HL-60 (cell line): Measurements from ENCODE around the gene FAM53B.

Experiments
- DNase-seq, 2 experiments: peaks; one replicate each; pipeline ENCODE4 v3.0.0-alpha.2; 2010 to 2020; ENCODE audit warnings: low read depth in 1 of 2, low spot score in 1 of 2
- H3K27ac ChIP-seq: fragments of 250-450 bp; sonication (Bioruptor Pico); replicated peaks from 2 replicates; pipeline ENCODE4 v1.5.1; 2020; ENCODE audit warnings: mild to moderate bottlenecking, moderate library complexity
- H3K27me3 ChIP-seq: fragments of 250-450 bp; sonication (Bioruptor Pico); 2 replicates; pipeline ENCODE4 v1.5.1; 2021; ENCODE audit warnings: mild to moderate bottlenecking, moderate library complexity; ENCODE audit not compliant: insufficient read depth, poor library complexity, severe bottlenecking
- H3K4me3 ChIP-seq: replicated peaks from 2 replicates; pipeline ENCODE4 v1.5.1; 2011; ENCODE audit warnings: mild to moderate bottlenecking, control low read depth, low read length; ENCODE audit not compliant: insufficient read depth
- GABPA ChIP-seq: IDR thresholded peaks from 2 replicates; pipeline ENCODE4 v1.6.1; 2012; ENCODE audit warnings: low read depth
- POLR2AphosphoS5 ChIP-seq: IDR thresholded peaks from 2 replicates; pipeline ENCODE4 v1.6.1; 2012; ENCODE audit warnings: low read depth
- SPI1 ChIP-seq: IDR thresholded peaks from 2 replicates; pipeline ENCODE4 v1.6.1; 2012; ENCODE audit warnings: low read depth, mild to moderate bottlenecking, borderline replicate concordance
- TF ChIP-seq, protein P1 (sequence below): IDR thresholded peaks from one replicate; pipeline ENCODE4 v1.5.1; 2011; ENCODE audit warnings: low read length, control low read depth, inconsistent platforms; ENCODE audit not compliant: insufficient read depth
- TF ChIP-seq, protein P2 (sequence below): IDR thresholded peaks from 2 replicates; pipeline ENCODE4 v1.6.1; 2012; ENCODE audit warnings: low read depth; ENCODE audit not compliant: insufficient replicate concordance

The FAM53B gene

GRCh38 chr10:124605856-124606812 is 138.0 kb downstream of the FAM53B start:
- Histone ChIP-seq H3K27ac (peak overlapping the region; percentile 49), H3K27me3 (no peaks in the 10 kb centered on the region), H3K4me3 (no peak overlapping the region)
- TF ChIP-seq, protein P1, sequence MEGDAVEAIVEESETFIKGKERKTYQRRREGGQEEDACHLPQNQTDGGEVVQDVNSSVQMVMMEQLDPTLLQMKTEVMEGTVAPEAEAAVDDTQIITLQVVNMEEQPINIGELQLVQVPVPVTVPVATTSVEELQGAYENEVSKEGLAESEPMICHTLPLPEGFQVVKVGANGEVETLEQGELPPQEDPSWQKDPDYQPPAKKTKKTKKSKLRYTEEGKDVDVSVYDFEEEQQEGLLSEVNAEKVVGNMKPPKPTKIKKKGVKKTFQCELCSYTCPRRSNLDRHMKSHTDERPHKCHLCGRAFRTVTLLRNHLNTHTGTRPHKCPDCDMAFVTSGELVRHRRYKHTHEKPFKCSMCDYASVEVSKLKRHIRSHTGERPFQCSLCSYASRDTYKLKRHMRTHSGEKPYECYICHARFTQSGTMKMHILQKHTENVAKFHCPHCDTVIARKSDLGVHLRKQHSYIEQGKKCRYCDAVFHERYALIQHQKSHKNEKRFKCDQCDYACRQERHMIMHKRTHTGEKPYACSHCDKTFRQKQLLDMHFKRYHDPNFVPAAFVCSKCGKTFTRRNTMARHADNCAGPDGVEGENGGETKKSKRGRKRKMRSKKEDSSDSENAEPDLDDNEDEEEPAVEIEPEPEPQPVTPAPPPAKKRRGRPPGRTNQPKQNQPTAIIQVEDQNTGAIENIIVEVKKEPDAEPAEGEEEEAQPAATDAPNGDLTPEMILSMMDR, result no peak
- peak in 1 of 2 experiments; percentile 57 for DNase-seq

DNA sequence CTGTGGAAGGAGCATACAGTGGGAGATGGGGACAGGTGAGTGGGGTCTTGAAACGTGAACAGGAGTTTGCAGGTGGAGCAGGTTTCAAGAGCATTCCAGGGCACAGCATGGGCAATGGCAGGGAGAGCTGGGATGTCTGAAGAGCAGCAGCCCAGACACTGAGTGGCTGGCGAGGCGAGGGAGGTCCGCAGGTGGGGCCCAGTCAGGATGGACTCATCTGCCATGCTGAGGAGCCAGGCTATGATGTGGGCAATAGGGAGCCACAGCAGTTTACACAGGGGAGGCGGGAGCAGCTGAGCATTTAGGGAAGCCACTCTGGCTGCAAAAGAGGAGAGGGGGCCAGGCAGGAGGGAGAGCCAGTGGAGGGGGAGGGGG is 138.7 kb downstream of the FAM53B start:
- no peak for DNase-seq
- TF ChIP-seq SPI1 (no peak), POLR2AphosphoS5 (no peak), GABPA (no peak)
- TF ChIP-seq, protein P1, result no peak
- TF ChIP-seq, protein P2, sequence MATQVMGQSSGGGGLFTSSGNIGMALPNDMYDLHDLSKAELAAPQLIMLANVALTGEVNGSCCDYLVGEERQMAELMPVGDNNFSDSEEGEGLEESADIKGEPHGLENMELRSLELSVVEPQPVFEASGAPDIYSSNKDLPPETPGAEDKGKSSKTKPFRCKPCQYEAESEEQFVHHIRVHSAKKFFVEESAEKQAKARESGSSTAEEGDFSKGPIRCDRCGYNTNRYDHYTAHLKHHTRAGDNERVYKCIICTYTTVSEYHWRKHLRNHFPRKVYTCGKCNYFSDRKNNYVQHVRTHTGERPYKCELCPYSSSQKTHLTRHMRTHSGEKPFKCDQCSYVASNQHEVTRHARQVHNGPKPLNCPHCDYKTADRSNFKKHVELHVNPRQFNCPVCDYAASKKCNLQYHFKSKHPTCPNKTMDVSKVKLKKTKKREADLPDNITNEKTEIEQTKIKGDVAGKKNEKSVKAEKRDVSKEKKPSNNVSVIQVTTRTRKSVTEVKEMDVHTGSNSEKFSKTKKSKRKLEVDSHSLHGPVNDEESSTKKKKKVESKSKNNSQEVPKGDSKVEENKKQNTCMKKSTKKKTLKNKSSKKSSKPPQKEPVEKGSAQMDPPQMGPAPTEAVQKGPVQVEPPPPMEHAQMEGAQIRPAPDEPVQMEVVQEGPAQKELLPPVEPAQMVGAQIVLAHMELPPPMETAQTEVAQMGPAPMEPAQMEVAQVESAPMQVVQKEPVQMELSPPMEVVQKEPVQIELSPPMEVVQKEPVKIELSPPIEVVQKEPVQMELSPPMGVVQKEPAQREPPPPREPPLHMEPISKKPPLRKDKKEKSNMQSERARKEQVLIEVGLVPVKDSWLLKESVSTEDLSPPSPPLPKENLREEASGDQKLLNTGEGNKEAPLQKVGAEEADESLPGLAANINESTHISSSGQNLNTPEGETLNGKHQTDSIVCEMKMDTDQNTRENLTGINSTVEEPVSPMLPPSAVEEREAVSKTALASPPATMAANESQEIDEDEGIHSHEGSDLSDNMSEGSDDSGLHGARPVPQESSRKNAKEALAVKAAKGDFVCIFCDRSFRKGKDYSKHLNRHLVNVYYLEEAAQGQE, result no peak
- Histone ChIP-seq H3K4me3 (no peak overlapping the region), H3K27me3 (no peaks in the 10 kb centered on the region), H3K27ac (no peak overlapping the region)

GRCh38 chr10:124605001-124605370 is 139.2 kb downstream of the FAM53B start:
- Histone ChIP-seq H3K27ac (no peak overlapping the region), H3K4me3 (no peak overlapping the region), H3K27me3 (no peaks in the 10 kb centered on the region)
- DNase-seq, result no peak
- no peak for TF ChIP-seq GABPA
- TF ChIP-seq, protein P2, result no peak
- TF ChIP-seq POLR2AphosphoS5, result no peak
- no peak for TF ChIP-seq SPI1
- TF ChIP-seq, protein P1, result no peak
